GM21786 (cell line): ENCODE measurements around the gene ITPR2.

Experiments used
- ATAC-seq: cut with Tn5 transposase; IDR thresholded peaks from one replicate; pipeline ENCODE4 v1.9.1; 2021; ENCODE audit not compliant: unreplicated experiment

The ITPR2 gene

GRCh38 chr12:26425587-26426260 lies 407.3 kb downstream of the ITPR2 start:
- peak; percentile 69 for ATAC-seq

- ATAC-seq = peak; percentile 70
Measured at GRCh38 chr12:26422839-26423398, 410.1 kb downstream of the ITPR2 start.

GRCh38 chr12:26416550-26416949 lies 416.4 kb downstream of the ITPR2 start:
- ATAC-seq = no peak

- ATAC-seq = no peak
Measured at GRCh38 chr12:26410689-26411088, 422.3 kb downstream of the ITPR2 start.

GRCh38 chr12:26406813-26407212 lies 426.2 kb downstream of the ITPR2 start:
- ATAC-seq = no peak

- no peak for ATAC-seq
Measured at GRCh38 chr12:26406391-26406790, 426.6 kb downstream of the ITPR2 start.

GRCh38 chr12:26403601-26404000 lies 429.4 kb downstream of the ITPR2 start:
- no peak for ATAC-seq

- no peak for ATAC-seq
Measured at GRCh38 chr12:26402648-26403047, 430.3 kb downstream of the ITPR2 start.

- ATAC-seq = no peak
Measured at GRCh38 chr12:26401874-26402273, 431.1 kb downstream of the ITPR2 start.

- ATAC-seq = no peak
Measured at GRCh38 chr12:26400627-26401026, 432.4 kb downstream of the ITPR2 start.

- no peak for ATAC-seq
Measured at GRCh38 chr12:26399381-26399780, 433.6 kb downstream of the ITPR2 start.

GRCh38 chr12:26396402-26396801 lies 436.6 kb downstream of the ITPR2 start:
- ATAC-seq = peak; percentile 65

GRCh38 chr12:26389343-26389742 lies 443.7 kb downstream of the ITPR2 start:
- ATAC-seq = no peak

- ATAC-seq = no peak
Measured at GRCh38 chr12:26384536-26384935, 448.5 kb downstream of the ITPR2 start.

- ATAC-seq = no peak
Measured at GRCh38 chr12:26383041-26383440, 450.0 kb downstream of the ITPR2 start.

- ATAC-seq = no peak
Measured at GRCh38 chr12:26380897-26381296, 452.1 kb downstream of the ITPR2 start.

- no peak for ATAC-seq
Measured at GRCh38 chr12:26379777-26380467, 453.1 kb downstream of the ITPR2 start.

GRCh38 chr12:26378711-26379110 lies 454.3 kb downstream of the ITPR2 start:
- no peak for ATAC-seq

GRCh38 chr12:26374934-26375680 lies 457.9 kb downstream of the ITPR2 start:
- ATAC-seq = no peak

- no peak for ATAC-seq
Measured at GRCh38 chr12:26373606-26374495, 459.1 kb downstream of the ITPR2 start.

GRCh38 chr12:26372866-26373265 lies 460.1 kb downstream of the ITPR2 start:
- no peak for ATAC-seq
